HG03097 (cell line): Measurements from ENCODE around the gene HDLBP.
"Not testable (repeated sequence)": the region's sequence is repeated elsewhere in the genome, so short reads cannot be mapped to it uniquely, and the experiment has no call there.

Source experiments
- ATAC-seq: cut with Tn5 transposase; IDR thresholded peaks from one replicate; pipeline ENCODE4 v1.9.1; 2021; ENCODE audit not compliant: unreplicated experiment, low FRiP score

Gene HDLBP

GRCh38 chr2:241279828-241280227 lies 35.6 kb downstream of the HDLBP start:
- ATAC-seq: no peak

GRCh38 chr2:241279413-241279812 lies 36.1 kb downstream of the HDLBP start:
- no peak for ATAC-seq

GRCh38 chr2:241278306-241278705 lies 37.2 kb downstream of the HDLBP start:
- ATAC-seq: not testable (repeated sequence)

- no peak for ATAC-seq
These were observed 39.6 kb downstream of the HDLBP start for GRCh38 chr2:241275910-241276309.

GRCh38 chr2:241275504-241275903 lies 40.0 kb downstream of the HDLBP start:
- ATAC-seq: no peak

GRCh38 chr2:241274127-241274526 lies 41.3 kb downstream of the HDLBP start:
- ATAC-seq: no peak

- ATAC-seq: no peak
These were observed 42.1 kb downstream of the HDLBP start for GRCh38 chr2:241273210-241274020.

GRCh38 chr2:241272303-241273209 lies 42.9 kb downstream of the HDLBP start:
- no peak for ATAC-seq

- no peak for ATAC-seq
These were observed 43.7 kb downstream of the HDLBP start for GRCh38 chr2:241271706-241272302.

GRCh38 chr2:241270531-241270930 lies 44.9 kb downstream of the HDLBP start:
- no peak for ATAC-seq

GRCh38 chr2:241269707-241270520 lies 45.6 kb downstream of the HDLBP start:
- ATAC-seq: no peak

GRCh38 chr2:241268716-241269445 lies 46.6 kb downstream of the HDLBP start:
- ATAC-seq: no peak

- ATAC-seq: no peak
These were observed 47.2 kb downstream of the HDLBP start for GRCh38 chr2:241268306-241268705.

GRCh38 chr2:241267249-241268067 lies 48.0 kb downstream of the HDLBP start:
- no peak for ATAC-seq

- no peak for ATAC-seq
These were observed 50.0 kb downstream of the HDLBP start for GRCh38 chr2:241265506-241265905.

GRCh38 chr2:241263061-241263460 lies 52.4 kb downstream of the HDLBP start:
- no peak for ATAC-seq

- ATAC-seq: no peak
These were observed 53.8 kb downstream of the HDLBP start for GRCh38 chr2:241261628-241262027.

- no peak for ATAC-seq
These were observed 54.6 kb downstream of the HDLBP start for GRCh38 chr2:241260911-241261310.
